K562 (cell line): ENCODE measurements around the gene COX20. TPM values are rescaled to one million over a fixed set of nuclear protein-coding genes. Genes with fewer than 3 reads are reported as not detected.
"Not testable (repeated sequence)": the region's sequence is repeated elsewhere in the genome, so short reads cannot be mapped to it uniquely, and the experiment has no call there.

Experiments
- ATAC-seq: fragments of 200-7000 bp; cut with Tn5 transposase; 3 replicates; pipeline ENCODE4 v1.9.1; 2020; ENCODE audit warnings: moderate library complexity
- BruUV-seq: library from RNA; stranded (reverse); fragments of 400-500 nt; replicated peaks from 2 replicates; lab custom pipeline; 2021; lab: Mats Ljungman, UMichigan
- CTCF ChIA-PET: fragments of 300-600 bp; formaldehyde crosslinking; extraction: SDS; loops from one replicate; lab custom pipeline; 2021; ENCODE audit warnings: low intra/inter-chr PET ratio; lab: Yijun Ruan, JAX
- POLR2A ChIA-PET: fragments of 300-600, 350-650 bp; sonication (Branson Sonifier 250); formaldehyde crosslinking; extraction: SDS; loops from one replicate; lab custom pipeline; 2021; ENCODE audit warnings: antibody characterized with exemption, inconsistent platforms; lab: Yijun Ruan, JAX
- DNase-seq, 4 experiments: peaks; one replicate each; pipeline versions ENCODE4 v3.0.0 to v3.0.0-alpha.2; 2011 to 2018; ENCODE audit warnings: low spot score in 3 of 4, mixed read lengths in 3 of 4; ENCODE audit errors: extremely low read depth in 1 of 4
- FAIRE-seq: peaks from 2 replicates; lab custom pipeline; 2011; peaks lifted over from hg19 to GRCh38; lab: Jason Lieb, UNC
- H2AFZ ChIP-seq: 2 replicates; pipeline ENCODE4 v1.6.0; 2011; ENCODE audit warnings: low read depth, low read length, control low read depth, inconsistent platforms
- H3K27ac ChIP-seq: fragments of 200-600 bp; 3 replicates; pipeline ENCODE4 v1.8.0; 2011; ENCODE audit warnings: low read depth, mild to moderate bottlenecking, control low read depth, inconsistent platforms, low read length, moderate library complexity, mixed read lengths; ENCODE audit errors: extremely low read depth
- H3K27me3 ChIP-seq, 2 experiments: fragments of 300-600 bp in 1 of 2; 2 replicates in 1 of 2; 3 replicates in 1 of 2; pipeline versions ENCODE4 v1.6.0 to v1.8.0; 2011; ENCODE audit warnings: inconsistent platforms in 2 of 2, low read length in 2 of 2, mild to moderate bottlenecking in 1 of 2, mixed read lengths in 1 of 2, moderate library complexity in 1 of 2; ENCODE audit not compliant: control insufficient read depth in 2 of 2, insufficient read depth in 2 of 2
- H3K36me3 ChIP-seq: fragments of 300-600 bp; 3 replicates; pipeline ENCODE4 v1.8.0; 2011; ENCODE audit warnings: mild to moderate bottlenecking, low read length, inconsistent platforms; ENCODE audit not compliant: control insufficient read depth, insufficient read depth
- H3K4me1 ChIP-seq, 2 experiments: fragments of 200-600 bp in 1 of 2; replicated peaks in 1 of 2; 2 replicates in 1 of 2; 3 replicates in 1 of 2; pipeline versions ENCODE4 v1.5.1 to v1.8.0; 2011; ENCODE audit warnings: inconsistent platforms in 2 of 2, low read length in 2 of 2, mild to moderate bottlenecking in 1 of 2, mixed read lengths in 1 of 2, moderate library complexity in 1 of 2; ENCODE audit not compliant: control insufficient read depth in 2 of 2, insufficient read depth in 2 of 2
- H3K4me2 ChIP-seq: 2 replicates; pipeline ENCODE4 v1.6.1; 2011; ENCODE audit warnings: low read length, control low read depth, inconsistent platforms, mixed read lengths; ENCODE audit not compliant: insufficient read depth
- H3K4me3 ChIP-seq: fragments of 200-600 bp; sonication (generic), shearing (Covaris generic); 2 replicates; pipeline ENCODE4 v1.5.1; 2016; ENCODE audit warnings: control low read depth, inconsistent platforms
- H3K79me2 ChIP-seq: fragments of 200-600 bp; 3 replicates; pipeline ENCODE4 v1.8.0; 2011; ENCODE audit warnings: low read length, inconsistent platforms; ENCODE audit not compliant: control insufficient read depth, insufficient read depth
- H3K9ac ChIP-seq, 2 experiments: 2 replicates each; pipeline versions ENCODE4 v1.6.0 to v1.6.1; 2011; ENCODE audit warnings: low read depth in 2 of 2, low read length in 2 of 2, control low read depth in 1 of 2, inconsistent platforms in 1 of 2, mild to moderate bottlenecking in 1 of 2, mixed read lengths in 1 of 2; ENCODE audit not compliant: insufficient read depth in 1 of 2
- H3K9me1 ChIP-seq: one replicate; pipeline ENCODE4 v1.6.0; 2011; ENCODE audit warnings: inconsistent platforms, mild to moderate bottlenecking, low read length, moderate library complexity; ENCODE audit not compliant: control insufficient read depth, insufficient read depth
- H3K9me3 ChIP-seq: replicated peaks from 2 replicates; pipeline ENCODE4 v1.5.1; 2011; ENCODE audit warnings: low read depth, low read length, inconsistent platforms; ENCODE audit not compliant: control insufficient read depth, insufficient read depth
- H4K20me1 ChIP-seq: replicated peaks from 2 replicates; pipeline ENCODE4 v1.6.1; 2011; ENCODE audit warnings: low read length, inconsistent platforms, mixed read lengths; ENCODE audit not compliant: control insufficient read depth, insufficient read depth
- BACH1 ChIP-seq: fragments of 200-800 bp; sonication (Bioruptor generic); IDR thresholded peaks from 2 replicates; pipeline ENCODE4 v1.6.1; 2016; ENCODE audit warnings: missing genetic modification characterization, missing compliant biosample characterization
- CEBPB ChIP-seq: fragments of 450-650 bp; IDR thresholded peaks from 2 replicates; pipeline ENCODE4 v1.6.1; 2016; ENCODE audit warnings: missing genetic modification characterization, missing compliant biosample characterization
- CEBPG ChIP-seq, 3 experiments: fragments of 200-800 bp in 1 of 3; sonication (Bioruptor generic) in 1 of 3; sonication (generic) in 1 of 3; formaldehyde crosslinking in 1 of 3; IDR thresholded peaks in 2 of 3; conservative IDR thresholded peaks in 1 of 3; 2 replicates each; pipeline versions ENCODE4 v1.6.1 to v1.8.0; 2016 to 2022; ENCODE audit warnings: missing compliant biosample characterization in 2 of 3, missing genetic modification characterization in 2 of 3, mild to moderate bottlenecking in 1 of 3, missing genetic modification reagents in 1 of 3
- DIDO1 ChIP-seq: fragments of 450-650 bp; IDR thresholded peaks from 2 replicates; pipeline ENCODE4 v1.6.1; 2016; ENCODE audit warnings: low read depth, missing biosample characterization, missing genetic modification characterization
- KDM1A ChIP-seq, 2 experiments: fragments of 450-650 bp; IDR thresholded peaks; 2 replicates each; pipeline ENCODE4 v1.6.1; 2016; ENCODE audit warnings: mild to moderate bottlenecking in 2 of 2
- ZBTB8A ChIP-seq: fragments of 450-650 bp; IDR thresholded peaks from 2 replicates; pipeline ENCODE4 v1.6.1; 2018; ENCODE audit warnings: mild to moderate bottlenecking, moderate library complexity; ENCODE audit not compliant: partially characterized antibody
- ZNF445 ChIP-seq: fragments of 250-450 bp; sonication (Bioruptor Pico); IDR thresholded peaks from 2 replicates; pipeline ENCODE4 v1.4.0; 2020; ENCODE audit warnings: low read depth, mild to moderate bottlenecking, moderate library complexity
- WGBS: fragments of 100-300 bp; shearing (Covaris generic); methylation state at CpG from one replicate; pipeline ENCODE4 v1.1.6; 2016; ENCODE audit warnings: low coverage, mixed read lengths; ENCODE audit not compliant: insufficient coverage; ENCODE audit errors: missing lambda C conversion rate; 5-methylcytosine and 5-hydroxymethylcytosine counted together
- in situ Hi-C: fragments of 300-500 bp; cut with MboI; formaldehyde crosslinking; loops from 4 replicates; pipeline ENCODE4 v1.15.0; 2018; ENCODE audit warnings: inconsistent platforms, mixed read lengths
- intact Hi-C: fragments of 100-400 bp; cut with micrococcal nuclease; formaldehyde crosslinking; loops from 2 replicates; pipeline ENCODE4 v1.14.2; 2022
- polyA plus RNA-seq, 8 experiments: library from polyadenylated mRNA; depleted of rRNA in 4 of 8; stranded (reverse) in 5 of 8; unstranded in 3 of 8; fragments of >200 nt; fragmentation: Nextera tagmentation in 2 of 8; fragmentation: Illumina TruSeq in 1 of 8; extraction: Ambion mirVana in 2 of 8; extraction: Trizol in 1 of 8; gene quantifications; 2 replicates each; pipeline versions ENCODE4 v1.2.1 to v1.2.3, GENCODE V29; 2011 to 2014; ENCODE audit warnings: inconsistent platforms in 1 of 8, missing spikeins in 1 of 8
- total RNA-seq, 7 experiments: library from RNA; depleted of rRNA in 6 of 7; stranded (reverse); fragments of >200 nt in 6 of 7; fragmentation: Illumina TruSeq in 2 of 7; extraction: Trizol in 2 of 7; gene quantifications; 2 replicates each; pipeline versions ENCODE4 v1.2.1 to v1.2.3, GENCODE V29; 2011 to 2021; ENCODE audit warnings: low replicate concordance in 1 of 7
- TF ChIP-seq, protein P1 (sequence below): sonication (generic); formaldehyde crosslinking; IDR thresholded peaks from 2 replicates; pipeline ENCODE4 v1.8.0; 2022; ENCODE audit warnings: missing genetic modification reagents, mild to moderate bottlenecking, borderline replicate concordance
- TF ChIP-seq, protein P2 (sequence below): IDR thresholded peaks from 2 replicates; pipeline ENCODE4 v1.6.1; 2016; ENCODE audit warnings: missing genetic modification characterization, missing compliant biosample characterization
- TF ChIP-seq, protein P3 (sequence below): sonication (generic); formaldehyde crosslinking; IDR thresholded peaks from 2 replicates; pipeline ENCODE4 v1.8.1; 2023; ENCODE audit warnings: mild to moderate bottlenecking, missing genetic modification reagents

Gene COX20
- total and polyA plus RNA-seq, 9 of the 15 experiments (the other 6 are each of a cell fraction or from before 2014, with no cell fraction given): 41.5 to 192 (median 84.3) TPM

- TF ChIP-seq, protein P1, sequence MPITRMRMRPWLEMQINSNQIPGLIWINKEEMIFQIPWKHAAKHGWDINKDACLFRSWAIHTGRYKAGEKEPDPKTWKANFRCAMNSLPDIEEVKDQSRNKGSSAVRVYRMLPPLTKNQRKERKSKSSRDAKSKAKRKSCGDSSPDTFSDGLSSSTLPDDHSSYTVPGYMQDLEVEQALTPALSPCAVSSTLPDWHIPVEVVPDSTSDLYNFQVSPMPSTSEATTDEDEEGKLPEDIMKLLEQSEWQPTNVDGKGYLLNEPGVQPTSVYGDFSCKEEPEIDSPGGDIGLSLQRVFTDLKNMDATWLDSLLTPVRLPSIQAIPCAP: no peak
- TF ChIP-seq, protein P2, sequence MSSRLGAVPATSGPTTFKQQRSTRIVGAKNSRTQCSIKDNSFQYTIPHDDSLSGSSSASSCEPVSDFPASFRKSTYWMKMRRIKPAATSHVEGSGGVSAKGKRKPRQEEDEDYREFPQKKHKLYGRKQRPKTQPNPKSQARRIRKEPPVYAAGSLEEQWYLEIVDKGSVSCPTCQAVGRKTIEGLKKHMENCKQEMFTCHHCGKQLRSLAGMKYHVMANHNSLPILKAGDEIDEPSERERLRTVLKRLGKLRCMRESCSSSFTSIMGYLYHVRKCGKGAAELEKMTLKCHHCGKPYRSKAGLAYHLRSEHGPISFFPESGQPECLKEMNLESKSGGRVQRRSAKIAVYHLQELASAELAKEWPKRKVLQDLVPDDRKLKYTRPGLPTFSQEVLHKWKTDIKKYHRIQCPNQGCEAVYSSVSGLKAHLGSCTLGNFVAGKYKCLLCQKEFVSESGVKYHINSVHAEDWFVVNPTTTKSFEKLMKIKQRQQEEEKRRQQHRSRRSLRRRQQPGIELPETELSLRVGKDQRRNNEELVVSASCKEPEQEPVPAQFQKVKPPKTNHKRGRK (tag): no peak
- no peak for TF ChIP-seq DIDO1 (tag)
- no peak for TF ChIP-seq CEBPG (CRISPR knock-in tag; IDR thresholded peaks at IDR 0.05)
- TF ChIP-seq CEBPG (tag; conservative IDR thresholded peaks at IDR 0.05 in 1 of 2, IDR thresholded peaks at IDR 0.05 in 1 of 2): no peak
- TF ChIP-seq ZBTB8A: no peak
- no peak for TF ChIP-seq BACH1 (tag)
Measured at GRCh38 chr1:244830639-244831038, 4.8 kb upstream of the COX20 start (continued).

DNA sequence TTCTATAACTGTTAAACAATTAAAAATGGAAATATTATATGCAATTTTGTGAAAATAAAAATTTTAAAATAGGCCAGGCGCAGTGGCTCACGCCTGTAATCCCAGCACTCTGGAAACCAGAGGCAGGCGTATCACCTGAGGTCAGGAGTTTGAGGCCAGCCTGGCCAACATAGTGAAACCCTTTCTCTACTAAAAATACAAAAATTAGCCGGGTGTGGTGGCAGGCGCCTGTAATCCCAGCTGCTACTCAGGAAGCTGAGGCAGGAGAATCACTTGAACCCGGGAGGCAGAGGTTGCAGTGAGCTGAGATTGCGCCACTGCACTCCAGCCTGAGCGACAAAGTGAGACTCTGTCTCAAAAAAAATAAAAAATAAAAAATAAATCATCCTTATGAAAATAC lies 2.2 kb upstream of the COX20 start:
- ChIA-PET CTCF (interaction anchor here (0.5 kb wide), 1 partner anchor 139 kb away, joined by 3 read pairs; no protein-coding TSS in a partner anchor), POLR2A (interaction anchor here (0.7 to 22.4 kb wide), 6 partner anchors 18 to 209 kb away, joined by 3 to 485 read pairs (median 4); partner anchors contain the start of gene HNRNPU)
- peaks cover 28% of the 10 kb centered on the region for H3K79me2 ChIP-seq
- H3K4me1 ChIP-seq: peaks cover 11 to 17% of the 10 kb centered on the region in 2 experiments; a peak in 4 of 5 replicates
- in situ Hi-C loops; DNase-seq; H4K20me1 ChIP-seq; H3K27me3 ChIP-seq; H3K9me3 ChIP-seq; ATAC-seq; FAIRE-seq; BruUV-seq; H3K9me1 ChIP-seq; TF ChIP-seq CEBPG (CRISPR knock-in tag; IDR thresholded peaks at IDR 0.05): not testable (repeated sequence)
- peak overlapping the region; percentile 74 for H3K4me3 ChIP-seq
- H2AFZ ChIP-seq: peak overlapping the region; percentile 83
- peak overlapping the region in 1 of 2 experiments; percentile 97; a peak in 3 of 4 replicates for H3K9ac ChIP-seq
- H3K27ac ChIP-seq: peak overlapping the region; percentile 98; the same call in 2 of the 3 replicates
- WGBS: 66% methylated on average over 8 of the region's 8 CpGs
- intact Hi-C loops: loop anchor here (10.0 kb wide), 1 partner anchor 212 kb away; no protein-coding TSS in a partner anchor
- peaks cover 18% of the 10 kb centered on the region for H3K36me3 ChIP-seq
- H3K4me2 ChIP-seq: peak overlapping the region; percentile 98; the same call in 1 of the 2 replicates
- TF ChIP-seq CEBPB (peak; percentile 84), ZNF445 (CRISPR knock-in tag) (0 out of 2 replicates have a peak, but pooled peaks have one; percentile 13), KDM1A (IDR thresholded peaks at IDR 0.05) (peak; percentile 67 to 70), CEBPG (tag; conservative IDR thresholded peaks at IDR 0.05 in 1 of 2, IDR thresholded peaks at IDR 0.05 in 1 of 2) (peak; percentile 42 to 87; a peak in 3 of 4 replicates)
- TF ChIP-seq, protein P3, sequence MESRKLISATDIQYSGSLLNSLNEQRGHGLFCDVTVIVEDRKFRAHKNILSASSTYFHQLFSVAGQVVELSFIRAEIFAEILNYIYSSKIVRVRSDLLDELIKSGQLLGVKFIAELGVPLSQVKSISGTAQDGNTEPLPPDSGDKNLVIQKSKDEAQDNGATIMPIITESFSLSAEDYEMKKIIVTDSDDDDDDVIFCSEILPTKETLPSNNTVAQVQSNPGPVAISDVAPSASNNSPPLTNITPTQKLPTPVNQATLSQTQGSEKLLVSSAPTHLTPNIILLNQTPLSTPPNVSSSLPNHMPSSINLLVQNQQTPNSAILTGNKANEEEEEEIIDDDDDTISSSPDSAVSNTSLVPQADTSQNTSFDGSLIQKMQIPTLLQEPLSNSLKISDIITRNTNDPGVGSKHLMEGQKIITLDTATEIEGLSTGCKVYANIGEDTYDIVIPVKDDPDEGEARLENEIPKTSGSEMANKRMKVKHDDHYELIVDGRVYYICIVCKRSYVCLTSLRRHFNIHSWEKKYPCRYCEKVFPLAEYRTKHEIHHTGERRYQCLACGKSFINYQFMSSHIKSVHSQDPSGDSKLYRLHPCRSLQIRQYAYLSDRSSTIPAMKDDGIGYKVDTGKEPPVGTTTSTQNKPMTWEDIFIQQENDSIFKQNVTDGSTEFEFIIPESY: 0 out of 2 replicates have a peak, but pooled peaks have one; percentile 48
